GM06990 (cell line): ENCODE data around the gene RBMS1.
"Not testable (repeated sequence)": the region's sequence is repeated elsewhere in the genome, so short reads cannot be mapped to it uniquely, and the experiment has no call there.

Source experiments
- DNase-seq: peaks from one replicate; pipeline ENCODE4 v3.0.0-alpha.2; 2011; ENCODE audit not compliant: insufficient read length; ENCODE audit errors: extremely low read depth
- H3K27me3 ChIP-seq: replicated peaks from 2 replicates; pipeline ENCODE4 v1.6.0; 2011; ENCODE audit warnings: low read length; ENCODE audit not compliant: control insufficient read depth, insufficient read depth
- H3K36me3 ChIP-seq: 2 replicates; pipeline ENCODE4 v1.5.1; 2011; ENCODE audit warnings: low read length; ENCODE audit not compliant: control insufficient read depth, insufficient read depth
- H3K4me3 ChIP-seq: replicated peaks from 2 replicates; pipeline ENCODE4 v1.5.1; 2011; ENCODE audit warnings: low read depth, mild to moderate bottlenecking, control low read depth, low read length
- TF ChIP-seq, protein P1 (sequence below): IDR thresholded peaks from 2 replicates; pipeline ENCODE4 v1.5.1; 2011; ENCODE audit warnings: low read length, control low read depth, mild to moderate bottlenecking, inconsistent platforms; ENCODE audit not compliant: insufficient read depth, poor library complexity, severe bottlenecking

RBMS1 gene

DNA sequence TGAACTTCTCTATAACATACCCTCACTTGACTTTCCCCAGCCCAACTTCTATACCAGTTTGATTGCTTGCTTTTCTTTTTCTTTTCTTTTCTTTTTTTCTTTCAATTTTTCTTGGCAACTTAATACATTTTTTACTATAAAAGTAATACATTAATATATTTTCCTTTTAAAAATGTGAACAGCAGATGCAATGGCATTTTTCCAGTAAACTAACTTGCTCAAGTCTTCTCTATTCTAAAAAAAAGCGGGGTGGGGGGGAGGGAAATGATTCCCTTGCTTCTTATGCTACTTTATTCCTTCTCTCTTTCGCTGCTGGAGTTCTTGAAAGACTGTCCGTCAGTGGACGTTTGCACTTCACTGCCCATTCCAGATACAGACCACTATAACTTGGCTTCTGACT, 70.5 kb downstream of the RBMS1 start:
- H3K27me3 ChIP-seq, result no peaks in the 10 kb centered on the region
- no peak for DNase-seq
- no peaks in the 10 kb centered on the region for H3K36me3 ChIP-seq
- no peak overlapping the region for H3K4me3 ChIP-seq
- TF ChIP-seq, protein P1, sequence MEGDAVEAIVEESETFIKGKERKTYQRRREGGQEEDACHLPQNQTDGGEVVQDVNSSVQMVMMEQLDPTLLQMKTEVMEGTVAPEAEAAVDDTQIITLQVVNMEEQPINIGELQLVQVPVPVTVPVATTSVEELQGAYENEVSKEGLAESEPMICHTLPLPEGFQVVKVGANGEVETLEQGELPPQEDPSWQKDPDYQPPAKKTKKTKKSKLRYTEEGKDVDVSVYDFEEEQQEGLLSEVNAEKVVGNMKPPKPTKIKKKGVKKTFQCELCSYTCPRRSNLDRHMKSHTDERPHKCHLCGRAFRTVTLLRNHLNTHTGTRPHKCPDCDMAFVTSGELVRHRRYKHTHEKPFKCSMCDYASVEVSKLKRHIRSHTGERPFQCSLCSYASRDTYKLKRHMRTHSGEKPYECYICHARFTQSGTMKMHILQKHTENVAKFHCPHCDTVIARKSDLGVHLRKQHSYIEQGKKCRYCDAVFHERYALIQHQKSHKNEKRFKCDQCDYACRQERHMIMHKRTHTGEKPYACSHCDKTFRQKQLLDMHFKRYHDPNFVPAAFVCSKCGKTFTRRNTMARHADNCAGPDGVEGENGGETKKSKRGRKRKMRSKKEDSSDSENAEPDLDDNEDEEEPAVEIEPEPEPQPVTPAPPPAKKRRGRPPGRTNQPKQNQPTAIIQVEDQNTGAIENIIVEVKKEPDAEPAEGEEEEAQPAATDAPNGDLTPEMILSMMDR, result no peak

DNA sequence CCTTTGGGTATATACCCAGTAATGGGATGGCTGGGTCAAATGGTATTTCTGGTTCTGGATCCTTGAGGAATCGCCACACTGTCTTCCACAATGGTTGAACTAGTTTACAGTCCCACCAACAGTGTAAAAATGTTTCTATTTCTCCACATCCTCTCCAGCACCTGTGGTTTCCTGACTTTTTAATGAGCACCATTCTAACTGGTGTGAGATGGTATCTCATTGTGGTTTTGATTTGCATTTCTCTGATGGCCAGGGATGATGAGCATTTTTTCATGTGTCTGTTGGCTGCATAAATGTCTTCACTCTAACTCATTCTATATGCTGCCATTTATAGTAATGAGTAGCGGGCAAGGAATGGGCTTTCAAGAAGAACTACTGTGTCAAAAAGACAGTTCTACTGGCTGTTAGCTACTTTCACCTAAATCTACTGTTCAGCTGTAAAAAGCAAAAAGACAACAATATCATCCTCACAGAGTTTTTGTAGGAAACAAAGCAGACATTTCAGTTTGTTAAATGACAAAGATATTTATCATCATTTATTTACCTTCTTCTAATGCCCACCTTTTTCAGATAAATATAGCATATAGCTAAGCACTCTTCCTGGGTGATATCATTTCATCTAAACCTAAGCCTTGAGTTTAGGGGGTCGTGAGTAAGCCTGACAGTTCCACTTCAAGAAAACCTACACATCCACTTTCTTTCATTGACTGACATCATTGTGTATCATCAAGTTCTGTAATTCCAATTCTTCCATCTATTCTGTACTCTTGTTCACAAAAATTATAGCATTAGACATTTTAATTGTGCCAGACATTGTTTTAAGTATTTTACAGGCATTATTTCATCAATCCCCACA, 71.7 kb downstream of the RBMS1 start:
- DNase-seq, H3K4me3 ChIP-seq, H3K27me3 ChIP-seq, H3K36me3 ChIP-seq: not testable (repeated sequence)

DNA sequence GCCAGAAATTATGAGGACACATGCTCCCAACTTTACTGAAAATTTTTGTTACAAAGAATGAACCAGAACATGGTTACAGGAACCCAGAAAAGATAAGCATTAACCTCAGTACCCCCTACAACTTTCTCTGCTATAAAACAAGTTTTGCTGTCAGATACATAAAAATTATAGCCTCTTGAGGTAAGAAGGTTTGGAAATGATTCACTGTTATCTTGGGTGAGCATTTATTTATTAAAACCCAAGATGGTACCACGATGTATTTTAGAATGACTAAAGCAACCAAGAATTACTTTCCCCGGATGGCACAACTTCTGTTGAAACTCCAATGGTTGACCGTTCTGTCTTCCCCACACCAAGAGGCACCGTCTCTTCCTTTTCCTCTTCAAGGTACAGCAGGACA, 72.9 kb downstream of the RBMS1 start:
- DNase-seq, result no peak
- H3K27me3 ChIP-seq, result no peaks in the 10 kb centered on the region
- H3K4me3 ChIP-seq, result no peak overlapping the region
- TF ChIP-seq, protein P1, result no peak
- H3K36me3 ChIP-seq, result no peaks in the 10 kb centered on the region

DNA sequence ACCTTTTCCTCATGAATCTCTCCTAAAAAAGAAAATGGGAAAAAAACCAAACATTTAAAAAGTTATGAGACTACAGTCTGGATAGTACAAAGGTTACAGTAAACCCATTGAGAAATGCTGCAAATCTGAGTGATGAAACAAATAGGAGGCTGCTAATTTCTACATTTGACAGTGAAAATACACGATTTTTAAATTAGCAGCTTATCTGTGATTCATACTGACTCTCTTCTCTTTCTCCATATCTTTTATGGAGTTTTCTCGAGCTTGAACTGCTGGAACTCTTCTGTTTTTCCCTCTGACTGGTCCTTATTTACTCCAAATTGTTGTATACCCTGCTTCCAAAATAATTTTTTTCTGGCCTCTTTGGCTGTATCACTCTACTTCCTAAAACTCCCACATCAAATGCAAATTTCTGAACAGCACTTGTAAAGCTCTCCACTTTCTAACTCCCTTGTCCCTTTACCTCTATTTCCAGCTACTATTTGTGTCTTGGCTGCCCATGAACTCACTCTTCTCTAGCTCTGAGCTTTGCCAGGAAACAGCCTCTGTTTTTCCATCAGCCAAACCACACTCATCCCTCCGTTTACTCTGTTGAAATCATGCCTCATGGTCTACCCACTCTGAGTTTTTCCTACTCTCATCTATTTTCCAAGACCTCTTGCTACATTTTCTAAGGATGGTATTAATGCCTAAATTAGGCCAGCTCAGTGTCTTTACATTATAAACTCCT, 73.7 kb downstream of the RBMS1 start:
- TF ChIP-seq, protein P1, result no peak
- Histone ChIP-seq H3K27me3 (no peaks in the 10 kb centered on the region), H3K36me3 (no peaks in the 10 kb centered on the region), H3K4me3 (no peak overlapping the region)
- DNase-seq, result no peak

DNA sequence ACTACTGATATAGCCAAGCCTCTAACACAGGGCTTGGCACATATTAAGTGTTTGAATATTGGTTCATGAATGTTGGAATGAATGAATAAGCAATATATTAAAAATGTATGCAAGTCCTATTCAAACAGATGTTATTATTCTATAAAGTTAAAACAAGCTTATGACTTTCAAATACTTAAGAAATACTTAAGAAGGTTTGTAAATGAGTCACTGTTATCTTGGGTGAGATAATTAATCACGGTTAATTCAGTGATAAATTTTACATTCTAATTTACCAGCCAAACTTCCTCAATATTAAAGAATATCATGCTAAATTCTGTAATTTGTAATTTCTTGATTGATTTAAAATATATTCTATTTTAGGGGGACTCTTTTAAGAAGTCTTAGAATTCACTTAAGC, 74.8 kb downstream of the RBMS1 start:
- no peak for DNase-seq
- H3K27me3 ChIP-seq, result no peaks in the 10 kb centered on the region
- no peak overlapping the region for H3K4me3 ChIP-seq
- H3K36me3 ChIP-seq, result no peaks in the 10 kb centered on the region
- TF ChIP-seq, protein P1, result no peak

DNA sequence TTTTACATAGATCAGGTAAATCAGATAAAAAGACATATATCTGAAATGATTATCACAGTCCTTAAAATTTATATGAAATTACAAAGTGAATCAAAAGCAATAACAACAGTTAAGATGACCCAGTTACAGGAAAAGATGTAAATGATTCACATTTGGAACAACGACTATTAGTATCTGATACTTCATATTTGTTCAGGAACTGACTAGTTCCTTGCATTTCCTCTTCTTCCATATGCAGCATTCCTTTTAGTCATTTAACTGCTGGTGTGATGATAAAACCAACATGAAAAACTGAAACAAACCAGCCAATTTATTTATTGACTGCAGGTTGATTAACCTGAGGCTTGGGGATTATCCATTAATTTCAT, 75.2 kb downstream of the RBMS1 start:
- H3K36me3 ChIP-seq, result no peaks in the 10 kb centered on the region
- TF ChIP-seq, protein P1, result no peak
- no peak overlapping the region for H3K4me3 ChIP-seq
- H3K27me3 ChIP-seq, result no peaks in the 10 kb centered on the region
- no peak for DNase-seq
